ENCODE results near the gene OPCML.

GRCh38 chr11:132973686-132974085 lies 558.6 kb downstream of the OPCML start:
- TF ChIP-seq CTCF (IDR thresholded peaks at IDR 0.05) (no peak), POLR2AphosphoS5 (IDR thresholded peaks at IDR 0.05) (no peak), POLR2A (IDR thresholded peaks at IDR 0.05; ENCODE audit: low read depth) (no peak), EP300 (IDR thresholded peaks at IDR 0.05) (no peak)

Data from esophagus muscularis mucosa (tissue), 4 donors.